ENCODE results near the gene PPP1R9B. TPM values are rescaled to one million over a fixed set of nuclear protein-coding genes. Genes with fewer than 3 reads are reported as not detected.

The PPP1R9B gene
- total RNA-seq, 1 experiment from 2014 or later, result 23.0 TPM

- H4K8ac ChIP-seq (replicated peaks; ENCODE audit: insufficient read length, low read depth, low read length), result no peak overlapping the region
- H4K5ac ChIP-seq (ENCODE audit: insufficient read length, low read depth, low read length), result no peak overlapping the region
- H3K56ac ChIP-seq (ENCODE audit: insufficient read length, low read depth, low read length), result no peak overlapping the region
- H4K91ac ChIP-seq (ENCODE audit: insufficient read length, low read depth, low read length), result no peak overlapping the region
- no peaks in the 10 kb centered on the region for H3K9me3 ChIP-seq (ENCODE audit: control insufficient read depth, low read depth, low read length)
- H3K4me2 ChIP-seq (ENCODE audit: insufficient read depth, insufficient read length, low read length), result no peak overlapping the region
- H3T11ph ChIP-seq (ENCODE audit: low read length), result no peak overlapping the region
- H2BK12ac ChIP-seq (ENCODE audit: insufficient read length, low read depth, low read length), result no peak overlapping the region
- H2AK5ac ChIP-seq (ENCODE audit: insufficient read length, low read length), result no peak overlapping the region
- Mint-ChIP-seq H3K27ac (peak overlapping the region in 1 of 3 experiments; percentile 92; a peak in 1 of 7 replicates), H3K4me1 (peaks cover 20 to 35% of the 10 kb centered on the region in 2 experiments), H3K27me3 (ENCODE audit: low read depth) (peaks cover 14% of the 10 kb centered on the region), H3K4me3 (no peak overlapping the region), H3K36me3 (ENCODE audit: insufficient read depth in 1 of 3, low read depth in 3 of 3) (peaks cover 16 to 52% (median 46%) of the 10 kb centered on the region in 3 experiments; a peak in 6 of 7 replicates), H3K9me3 (no peaks in the 10 kb centered on the region; a peak in 1 of 5 replicates)
- H4K20me1 ChIP-seq (ENCODE audit: control insufficient read depth, insufficient read depth, insufficient read length), result peaks cover 2% of the 10 kb centered on the region
- H3K18ac ChIP-seq (ENCODE audit: insufficient read length, low read depth, low read length), result no peak overlapping the region
- H3K79me1 ChIP-seq (ENCODE audit: insufficient read depth, low read depth, low read length, poor library complexity, severe bottlenecking), result no peaks in the 10 kb centered on the region
- H2AFZ ChIP-seq (ENCODE audit: low read length), result no peak overlapping the region
- no peaks in the 10 kb centered on the region for H3K23me2 ChIP-seq (ENCODE audit: insufficient read length, low read depth, low read length, poor library complexity, severe bottlenecking)
- H3K23ac ChIP-seq (ENCODE audit: insufficient read length, low read depth, low read length), result no peak overlapping the region
- H3K27ac ChIP-seq (ENCODE audit: insufficient read length, low read depth, low read length), result no peak overlapping the region
- no peak for DNase-seq
- H3K9ac ChIP-seq (ENCODE audit: extremely low read depth, insufficient read length, low read length), result no peak overlapping the region
- H3K14ac ChIP-seq (ENCODE audit: insufficient read depth, low read length), result no peak overlapping the region
- no peaks in the 10 kb centered on the region; the same call in 1 of the 2 replicates for H3K27me3 ChIP-seq (ENCODE audit: insufficient read depth, low read length)
- no peaks in the 10 kb centered on the region for H3K79me2 ChIP-seq (ENCODE audit: insufficient read depth, low read length)
- no peak overlapping the region for H2BK120ac ChIP-seq (ENCODE audit: low read depth, low read length, poor library complexity, severe bottlenecking)
- no peaks in the 10 kb centered on the region; the same call in 1 of the 2 replicates for H3K4me1 ChIP-seq (ENCODE audit: insufficient read depth, low read length)
- H2BK5ac ChIP-seq (ENCODE audit: insufficient read length, low read length), result no peak overlapping the region
- H2BK15ac ChIP-seq (ENCODE audit: low read depth, low read length), result no peak overlapping the region
- no CpG with 5 or more reads among the region's 11 CpGs for WGBS (ENCODE audit: extremely low coverage, insufficient read length, low lambda C conversion rate)
- H2BK20ac ChIP-seq (ENCODE audit: low read depth, low read length, poor library complexity, severe bottlenecking), result no peak overlapping the region
- H3K4ac ChIP-seq (ENCODE audit: low read depth, low read length), result no peak overlapping the region
- no peak for TF ChIP-seq CTCF (conservative IDR thresholded peaks at IDR 0.05)
Measured at GRCh38 chr17:50136096-50136687, 14.3 kb downstream of the PPP1R9B start.
